H9 (cell line): ENCODE data around the gene PPP1R7. TPM values are rescaled to one million over a fixed set of nuclear protein-coding genes. Genes with fewer than 3 reads are reported as not detected.

Experiments
- DNase-seq: peaks from one replicate; pipeline ENCODE4 v3.0.0-alpha.2; 2017
- H2AFZ ChIP-seq: one replicate; pipeline ENCODE4 v1.6.1; 2013; ENCODE audit warnings: mild to moderate bottlenecking, low read length, control low read depth, moderate library complexity
- H2AK5ac ChIP-seq: 2 replicates; pipeline ENCODE4 v1.6.1; 2013; ENCODE audit warnings: low read length, control low read depth, mixed read lengths; ENCODE audit not compliant: insufficient read length
- H2BK120ac ChIP-seq: one replicate; pipeline ENCODE4 v1.6.1; 2013; ENCODE audit warnings: low read depth, mild to moderate bottlenecking, low read length, control low read depth, inconsistent platforms; ENCODE audit not compliant: poor library complexity, severe bottlenecking
- H2BK12ac ChIP-seq: 2 replicates; pipeline ENCODE4 v1.6.1; 2013; ENCODE audit warnings: low read length, control low read depth, mixed read lengths, low read depth; ENCODE audit not compliant: insufficient read length
- H2BK15ac ChIP-seq: 2 replicates; pipeline ENCODE4 v1.6.1; 2013; ENCODE audit warnings: low read depth, low read length, control low read depth
- H2BK20ac ChIP-seq: one replicate; pipeline ENCODE4 v1.6.1; 2013; ENCODE audit warnings: low read depth, mild to moderate bottlenecking, low read length, control low read depth, inconsistent platforms; ENCODE audit not compliant: poor library complexity, severe bottlenecking
- H2BK5ac ChIP-seq: 2 replicates; pipeline ENCODE4 v1.6.1; 2013; ENCODE audit warnings: low read length, control low read depth, mixed read lengths; ENCODE audit not compliant: insufficient read length
- H3K14ac ChIP-seq: 2 replicates; pipeline ENCODE4 v1.6.1; 2013; ENCODE audit warnings: low read length, control low read depth; ENCODE audit not compliant: insufficient read depth
- H3K18ac ChIP-seq: 2 replicates; pipeline ENCODE4 v1.6.1; 2013; ENCODE audit warnings: low read depth, mild to moderate bottlenecking, mixed read lengths, low read length, control low read depth; ENCODE audit not compliant: insufficient read length
- H3K23ac ChIP-seq: 2 replicates; pipeline ENCODE4 v1.6.1; 2013; ENCODE audit warnings: low read length, control low read depth, mixed read lengths, low read depth; ENCODE audit not compliant: insufficient read length
- H3K23me2 ChIP-seq: 2 replicates; pipeline ENCODE4 v1.6.1; 2013; ENCODE audit warnings: low read depth, mild to moderate bottlenecking, mixed read lengths, low read length, control low read depth; ENCODE audit not compliant: insufficient read length, poor library complexity, severe bottlenecking
- H3K27ac ChIP-seq: 2 replicates; pipeline ENCODE4 v1.5.1; 2013; ENCODE audit warnings: low read length, control low read depth, mixed read lengths, low read depth; ENCODE audit not compliant: insufficient read length
- H3K27me3 ChIP-seq: 2 replicates; pipeline ENCODE4 v1.6.1; 2013; ENCODE audit warnings: low read length, control low read depth, inconsistent platforms; ENCODE audit not compliant: insufficient read depth
- H3K4ac ChIP-seq: 2 replicates; pipeline ENCODE4 v1.6.1; 2013; ENCODE audit warnings: low read depth, mild to moderate bottlenecking, control low read depth, inconsistent platforms, low read length, moderate library complexity
- H3K4me1 ChIP-seq: 2 replicates; pipeline ENCODE4 v1.6.1; 2013; ENCODE audit warnings: low read length, control low read depth, inconsistent platforms; ENCODE audit not compliant: insufficient read depth
- H3K4me2 ChIP-seq: 2 replicates; pipeline ENCODE4 v1.6.1; 2013; ENCODE audit warnings: low read length, control low read depth, mixed read lengths; ENCODE audit not compliant: insufficient read length, insufficient read depth
- H3K56ac ChIP-seq: 2 replicates; pipeline ENCODE4 v1.6.1; 2013; ENCODE audit warnings: low read depth, mild to moderate bottlenecking, mixed read lengths, low read length, control low read depth; ENCODE audit not compliant: insufficient read length
- H3K79me1 ChIP-seq: 2 replicates; pipeline ENCODE4 v1.6.1; 2013; ENCODE audit warnings: low read depth, mild to moderate bottlenecking, moderate library complexity, low read length, control low read depth, inconsistent platforms; ENCODE audit not compliant: insufficient read depth, poor library complexity, severe bottlenecking
- H3K79me2 ChIP-seq: 2 replicates; pipeline ENCODE4 v1.6.1; 2013; ENCODE audit warnings: low read length, control low read depth, inconsistent platforms; ENCODE audit not compliant: insufficient read depth
- H3K9ac ChIP-seq: 2 replicates; pipeline ENCODE4 v1.6.1; 2013; ENCODE audit warnings: low read length, control low read depth, mixed read lengths; ENCODE audit not compliant: insufficient read length; ENCODE audit errors: extremely low read depth
- H3K9me3 ChIP-seq: one replicate; pipeline ENCODE4 v1.6.1; 2013; ENCODE audit warnings: low read depth, low read length, inconsistent platforms; ENCODE audit not compliant: control insufficient read depth
- H3T11ph ChIP-seq: one replicate; pipeline ENCODE4 v1.6.1; 2013; ENCODE audit warnings: mild to moderate bottlenecking, low read length, control low read depth, inconsistent platforms
- H4K20me1 ChIP-seq: one replicate; pipeline ENCODE4 v1.6.1; 2013; ENCODE audit not compliant: control insufficient read depth, insufficient read length, insufficient read depth
- H4K5ac ChIP-seq: 2 replicates; pipeline ENCODE4 v1.6.1; 2013; ENCODE audit warnings: low read depth, mild to moderate bottlenecking, mixed read lengths, low read length, control low read depth; ENCODE audit not compliant: insufficient read length
- H4K8ac ChIP-seq: replicated peaks from 2 replicates; pipeline ENCODE4 v1.6.1; 2013; ENCODE audit warnings: low read length, control low read depth, mixed read lengths, low read depth; ENCODE audit not compliant: insufficient read length
- H4K91ac ChIP-seq: 2 replicates; pipeline ENCODE4 v1.6.1; 2013; ENCODE audit warnings: low read depth, mild to moderate bottlenecking, moderate library complexity, mixed read lengths, low read length, control low read depth; ENCODE audit not compliant: insufficient read length
- H3K27ac Mint-ChIP-seq, 3 experiments: 2 replicates in 2 of 3; 3 replicates in 1 of 3; pipeline ENCODE4 v1.8.0; 2020 to 2021; ENCODE audit warnings: mixed read lengths in 3 of 3, mild to moderate bottlenecking in 1 of 3, moderate library complexity in 1 of 3
- H3K27me3 Mint-ChIP-seq: 2 replicates; pipeline ENCODE4 v1.8.0; 2021; ENCODE audit warnings: low read depth, mild to moderate bottlenecking, moderate library complexity, mixed read lengths
- H3K36me3 Mint-ChIP-seq, 3 experiments: 2 replicates in 2 of 3; 3 replicates in 1 of 3; pipeline ENCODE4 v1.8.0; 2020 to 2021; ENCODE audit warnings: low read depth in 3 of 3, mixed read lengths in 3 of 3; ENCODE audit not compliant: insufficient read depth in 1 of 3
- H3K4me1 Mint-ChIP-seq, 2 experiments: 2 replicates each; pipeline ENCODE4 v1.8.0; 2020; ENCODE audit warnings: mixed read lengths in 2 of 2
- H3K4me3 Mint-ChIP-seq, 2 experiments: 2 replicates in 1 of 2; 3 replicates in 1 of 2; pipeline ENCODE4 v1.8.0; 2020 to 2021; ENCODE audit warnings: mild to moderate bottlenecking in 2 of 2, mixed read lengths in 2 of 2, moderate library complexity in 1 of 2
- H3K9me3 Mint-ChIP-seq, 2 experiments: 2 replicates in 1 of 2; 3 replicates in 1 of 2; pipeline ENCODE4 v1.8.0; 2020; ENCODE audit warnings: mild to moderate bottlenecking in 2 of 2, mixed read lengths in 2 of 2, moderate library complexity in 1 of 2
- CTCF ChIP-seq: fragments of 200-600 bp; sonication (generic); conservative IDR thresholded peaks from 3 replicates; pipeline ENCODE4 v1.8.0; 2021; ENCODE audit warnings: antibody characterized with exemption, mild to moderate bottlenecking
- WGBS: extraction: QIAGEN DNeasy Blood & Tissue Kit; methylation state at CpG from one replicate; pipeline ENCODE4 v1.1.7; 2013; ENCODE audit warnings: missing lambda C conversion rate, low lambda C conversion rate, mixed read lengths; ENCODE audit not compliant: insufficient read length; ENCODE audit errors: extremely low coverage; 5-methylcytosine and 5-hydroxymethylcytosine counted together
- total RNA-seq: library from RNA; stranded (reverse); gene quantifications from 2 replicates; pipeline ENCODE4 v1.2.1, GENCODE V29; 2021

Gene PPP1R7
- total RNA-seq, 1 experiment from 2014 or later = 60.2 TPM

- Histone ChIP-seq H4K5ac (no peak overlapping the region), H3K27me3 (no peaks in the 10 kb centered on the region), H4K20me1 (no peaks in the 10 kb centered on the region), H2BK5ac (no peak overlapping the region), H3K23ac (no peak overlapping the region), H2AFZ (no peak overlapping the region), H2AK5ac (no peak overlapping the region), H2BK120ac (no peak overlapping the region), H3T11ph (no peak overlapping the region), H3K56ac (no peak overlapping the region), H3K79me2 (no peaks in the 10 kb centered on the region), H2BK12ac (no peak overlapping the region), H4K8ac (no peak overlapping the region), H2BK15ac (no peak overlapping the region), H3K23me2 (peaks cover 10% of the 10 kb centered on the region), H3K79me1 (no peaks in the 10 kb centered on the region), H3K4me1 (peaks cover 12% of the 10 kb centered on the region; the same call in 1 of the 2 replicates), H3K9ac (no peak overlapping the region), H4K91ac (no peak overlapping the region), H3K18ac (no peak overlapping the region), H2BK20ac (no peak overlapping the region), H3K9me3 (no peaks in the 10 kb centered on the region), H3K27ac (no peak overlapping the region), H3K4me2 (peak overlapping the region; percentile 38), H3K14ac (no peak overlapping the region), H3K4ac (no peak overlapping the region)
- no peak for TF ChIP-seq CTCF
- Mint-ChIP-seq H3K27ac (peak overlapping the region in 1 of 3 experiments; percentile 81; a peak in 1 of 7 replicates), H3K27me3 (peaks cover 3% of the 10 kb centered on the region), H3K9me3 (no peaks in the 10 kb centered on the region; a peak in 1 of 5 replicates), H3K36me3 (peaks cover 0 to 10% (median 9%) of the 10 kb centered on the region in 3 experiments; a peak in 5 of 7 replicates), H3K4me1 (peaks cover 28 to 30% of the 10 kb centered on the region in 2 experiments), H3K4me3 (peak overlapping the region; percentile 87 to 95)
- no CpG with 5 or more reads among the region's 23 CpGs for WGBS
- DNase-seq = no peak
Measured at GRCh38 chr2:241149675-241149924, 667 bp upstream of the PPP1R7 start.
